ENCODE measurements around the gene PARP3. TPM values are rescaled to one million over a fixed set of nuclear protein-coding genes. Genes with fewer than 3 reads are reported as not detected.
"Not testable (repeated sequence)": the region's sequence is repeated elsewhere in the genome, so short reads cannot be mapped to it uniquely, and the experiment has no call there.

Gene PARP3
- 10 to 100 TPM in 1 of 2 donors, 1 to 10 TPM in 1; 8.2 to 11.8 TPM for polyA plus RNA-seq

DNA sequence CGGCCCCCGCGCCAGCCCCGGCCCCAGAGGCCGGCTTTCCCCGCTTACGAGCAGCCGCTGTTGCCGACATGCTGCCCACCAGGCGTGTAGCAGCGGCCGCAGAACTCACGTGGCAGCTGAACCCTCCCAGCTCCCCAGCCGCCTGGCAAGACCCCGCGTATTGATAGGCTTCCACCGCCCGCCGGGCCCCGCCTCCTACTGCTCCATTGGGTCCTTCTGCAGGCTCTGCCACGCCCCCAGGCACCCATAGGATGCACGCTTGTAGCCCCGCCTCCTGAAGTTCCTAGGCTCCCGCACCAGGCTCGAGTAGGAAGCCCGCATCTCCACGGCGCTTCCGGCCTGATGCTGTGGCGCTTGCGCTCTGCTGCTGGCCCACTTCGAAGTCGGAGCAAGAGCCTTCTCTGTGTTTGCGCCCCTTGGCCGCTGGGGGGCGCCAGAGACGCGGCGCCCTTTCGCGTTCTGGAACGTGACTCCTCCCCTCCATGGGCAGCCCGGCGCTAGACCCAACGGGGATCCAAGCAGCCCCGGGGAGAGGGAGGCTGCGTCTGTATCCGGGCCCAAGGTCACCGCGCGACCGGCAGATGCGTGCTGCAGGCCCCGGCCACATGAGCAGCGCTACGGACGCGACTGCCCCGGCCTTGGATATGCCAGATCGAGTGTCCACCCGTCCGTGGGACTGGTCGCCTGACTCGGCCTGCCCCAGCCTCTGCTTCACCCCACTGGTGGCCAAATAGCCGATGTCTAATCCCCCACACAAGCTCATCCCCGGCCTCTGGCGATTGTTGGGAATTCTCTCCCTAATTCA, at the start of gene PARP3, which contains the start of gene RRP9:
Gene PARP3 (plus strand): TSS at position 566 of the 805 bp plus-strand sequence. CDS start 993 bp downstream, outside the sequence.
Gene RRP9 (minus strand): TSS at position 107 of the 805 bp plus-strand sequence. CDS start 37 bp downstream, at position 70.
- peak within 1 kb of the TSS; percentile 73 to 76 for H3K4me3 ChIP-seq (ENCODE audit: low read depth in 1 of 2, low read length in 2 of 2)
- H3K27me3 ChIP-seq (ENCODE audit: control insufficient read depth in 1 of 2, insufficient read depth in 2 of 2, low read length in 2 of 2), result no peaks in the 10 kb centered on the region
- H3K36me3 ChIP-seq (ENCODE audit: control insufficient read depth in 2 of 2, insufficient read depth in 2 of 2, low read length in 1 of 2), result peaks cover 6 to 16% of the 10 kb centered on the region in 2 donors
- peaks cover 4 to 11% of the 10 kb centered on the region in 2 donors for H3K4me1 ChIP-seq (ENCODE audit: control insufficient read depth in 2 of 2, insufficient read depth in 2 of 2, low read length in 1 of 2)
- H3K9me3 ChIP-seq (ENCODE audit: control insufficient read depth in 2 of 2, insufficient read depth in 1 of 2, low read depth in 1 of 2, low read length in 1 of 2), result no peaks in the 10 kb centered on the region
- H3K27ac ChIP-seq (ENCODE audit: low read depth in 2 of 2, low read length in 1 of 2), result peak within 1 kb of the TSS; percentile 82 to 94
- WGBS, 2 donors, result 0 to 1% methylated on average over 67 of the region's 67 CpGs

DNA sequence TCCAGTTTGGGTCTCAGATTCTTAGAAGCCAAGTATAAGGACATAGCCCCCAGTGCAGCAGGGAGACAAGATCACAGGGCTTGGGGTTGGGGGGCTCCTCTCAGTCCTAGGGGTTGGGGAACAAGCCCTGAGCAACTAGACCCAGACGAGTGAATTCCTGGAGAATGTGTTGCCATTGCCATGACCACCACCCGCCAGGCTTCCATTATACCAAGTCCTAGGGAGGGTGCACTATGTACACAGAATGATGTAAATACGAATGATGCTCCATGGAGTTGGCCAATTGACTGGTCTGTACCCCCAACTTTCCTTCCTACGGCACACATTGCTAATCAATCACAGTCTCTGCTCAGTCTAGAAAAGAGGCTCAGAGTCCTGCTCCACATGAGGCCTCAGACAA, 47.8 kb upstream of the PARP3 start:
- Histone ChIP-seq H3K9me3 (ENCODE audit: control insufficient read depth in 2 of 2, insufficient read depth in 1 of 2, low read depth in 1 of 2, low read length in 1 of 2) (no peaks in the 10 kb centered on the region), H3K4me3 (ENCODE audit: low read depth in 1 of 2, low read length in 2 of 2) (no peak overlapping the region), H3K27ac (ENCODE audit: low read depth in 2 of 2, low read length in 1 of 2) (no peak overlapping the region), H3K4me1 (ENCODE audit: control insufficient read depth in 2 of 2, insufficient read depth in 2 of 2, low read length in 1 of 2) (no peaks in the 10 kb centered on the region), H3K36me3 (ENCODE audit: control insufficient read depth in 2 of 2, insufficient read depth in 2 of 2, low read length in 1 of 2) (no peaks in the 10 kb centered on the region), H3K27me3 (ENCODE audit: control insufficient read depth in 1 of 2, insufficient read depth in 2 of 2, low read length in 2 of 2) (no peaks in the 10 kb centered on the region)
- 80 to 81% methylated on average over 4 of the region's 4 CpGs for WGBS, 2 donors

DNA sequence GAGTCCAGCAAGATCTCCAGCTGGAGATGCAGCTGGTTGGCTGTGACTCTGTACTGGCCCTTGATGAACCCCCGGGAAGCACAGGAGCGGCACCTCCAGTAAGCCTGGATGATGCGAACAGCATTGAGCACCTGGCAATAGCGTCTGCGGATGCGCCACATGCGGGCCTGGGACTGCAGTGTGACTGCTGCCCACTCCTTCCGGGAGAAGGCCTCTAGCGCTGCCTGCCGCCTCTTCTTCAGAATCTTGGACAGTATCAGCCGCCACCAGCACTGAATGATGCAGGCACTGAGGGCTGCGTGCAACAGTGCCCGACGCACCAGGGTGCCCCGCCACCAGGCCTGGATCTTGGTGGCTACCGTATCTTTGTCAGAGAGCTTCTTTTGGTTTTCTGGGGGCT, 47.2 kb upstream of the PARP3 start:
- H3K36me3 ChIP-seq (ENCODE audit: control insufficient read depth in 2 of 2, insufficient read depth in 2 of 2, low read length in 1 of 2), result no peaks in the 10 kb centered on the region
- H3K27me3 ChIP-seq (ENCODE audit: control insufficient read depth in 1 of 2, insufficient read depth in 2 of 2, low read length in 2 of 2), result no peaks in the 10 kb centered on the region
- no peak overlapping the region for H3K27ac ChIP-seq (ENCODE audit: low read depth in 2 of 2, low read length in 1 of 2)
- 97% methylated on average over 16 of the region's 16 CpGs for WGBS, 2 donors
- H3K4me1 ChIP-seq (ENCODE audit: control insufficient read depth in 2 of 2, insufficient read depth in 2 of 2, low read length in 1 of 2), result no peaks in the 10 kb centered on the region
- no peak overlapping the region for H3K4me3 ChIP-seq (ENCODE audit: low read depth in 1 of 2, low read length in 2 of 2)
- H3K9me3 ChIP-seq (ENCODE audit: control insufficient read depth in 2 of 2, insufficient read depth in 1 of 2, low read depth in 1 of 2, low read length in 1 of 2), result no peaks in the 10 kb centered on the region

DNA sequence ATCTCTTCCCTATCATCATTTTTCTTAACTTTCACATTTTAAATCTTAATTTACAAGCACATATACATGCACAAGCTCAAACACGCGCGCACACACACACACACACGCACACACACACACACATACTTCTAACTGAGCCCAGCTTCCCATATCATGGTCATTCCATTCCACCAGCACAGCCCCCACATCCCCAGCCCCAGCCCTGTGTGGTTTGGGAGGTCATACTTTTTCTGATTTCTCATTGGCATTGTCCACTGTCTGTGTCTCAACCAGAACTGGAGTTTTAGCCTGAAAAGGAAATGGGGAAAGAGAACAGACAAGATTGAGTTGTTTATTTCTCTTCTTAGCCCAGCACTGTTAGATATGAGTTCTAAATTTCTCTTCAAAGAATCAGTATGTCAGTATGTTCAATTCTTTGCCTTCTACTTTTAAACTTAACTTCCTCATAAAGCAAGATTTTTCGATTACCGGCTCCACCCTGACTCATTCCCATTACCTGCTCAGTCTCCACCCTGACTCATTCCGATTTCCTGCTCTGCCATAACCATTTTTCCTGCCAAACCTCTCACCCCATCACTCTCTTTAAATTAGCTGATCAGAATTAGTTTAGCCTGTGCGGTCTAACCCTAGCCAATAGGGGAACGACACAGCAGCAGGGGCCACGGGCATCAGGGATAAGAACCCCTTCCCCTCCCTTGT, 45.4 kb upstream of the PARP3 start:
- no peaks in the 10 kb centered on the region for H3K9me3 ChIP-seq (ENCODE audit: control insufficient read depth in 2 of 2, insufficient read depth in 1 of 2, low read depth in 1 of 2, low read length in 1 of 2)
- H3K4me1 ChIP-seq (ENCODE audit: control insufficient read depth in 2 of 2, insufficient read depth in 2 of 2, low read length in 1 of 2), result no peaks in the 10 kb centered on the region
- H3K27ac ChIP-seq (ENCODE audit: low read depth in 2 of 2, low read length in 1 of 2), result no peak overlapping the region
- WGBS, 2 donors, result 85 to 91% methylated on average over 10 of the region's 10 CpGs
- H3K27me3 ChIP-seq (ENCODE audit: control insufficient read depth in 1 of 2, insufficient read depth in 2 of 2, low read length in 2 of 2), result no peaks in the 10 kb centered on the region
- H3K4me3 ChIP-seq (ENCODE audit: low read depth in 1 of 2, low read length in 2 of 2), result no peak overlapping the region
- H3K36me3 ChIP-seq (ENCODE audit: control insufficient read depth in 2 of 2, insufficient read depth in 2 of 2, low read length in 1 of 2), result no peaks in the 10 kb centered on the region

DNA sequence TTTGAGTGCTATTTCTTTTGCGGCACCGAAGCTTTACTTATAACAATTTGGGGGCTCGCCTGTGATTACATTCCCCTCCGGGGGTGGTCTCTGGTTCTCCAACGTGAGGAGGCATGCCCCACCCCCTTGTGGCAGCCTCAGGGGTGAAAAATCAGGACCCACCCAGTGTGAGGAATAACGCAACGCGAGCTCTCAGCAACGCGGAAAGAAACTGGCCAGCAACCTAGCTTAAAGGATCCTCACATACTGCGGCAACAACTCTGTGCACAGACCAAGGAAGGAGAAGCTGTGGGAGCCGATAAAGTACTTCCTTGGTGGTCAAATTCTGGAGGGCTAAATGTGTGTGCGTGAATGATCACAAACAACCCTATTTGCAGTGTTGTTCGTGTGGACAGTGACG, 44.8 kb upstream of the PARP3 start:
- Histone ChIP-seq H3K27me3 (ENCODE audit: control insufficient read depth in 1 of 2, insufficient read depth in 2 of 2, low read length in 2 of 2) (no peaks in the 10 kb centered on the region), H3K9me3 (ENCODE audit: control insufficient read depth in 2 of 2, insufficient read depth in 1 of 2, low read depth in 1 of 2, low read length in 1 of 2) (no peaks in the 10 kb centered on the region), H3K27ac (ENCODE audit: low read depth in 2 of 2, low read length in 1 of 2) (no peak overlapping the region), H3K4me1 (ENCODE audit: control insufficient read depth in 2 of 2, insufficient read depth in 2 of 2, low read length in 1 of 2) (no peaks in the 10 kb centered on the region), H3K4me3 (ENCODE audit: low read depth in 1 of 2, low read length in 2 of 2) (no peak overlapping the region), H3K36me3 (ENCODE audit: control insufficient read depth in 2 of 2, insufficient read depth in 2 of 2, low read length in 1 of 2) (no peaks in the 10 kb centered on the region)
- 85 to 86% methylated on average over 15 of the region's 15 CpGs for WGBS, 2 donors

DNA sequence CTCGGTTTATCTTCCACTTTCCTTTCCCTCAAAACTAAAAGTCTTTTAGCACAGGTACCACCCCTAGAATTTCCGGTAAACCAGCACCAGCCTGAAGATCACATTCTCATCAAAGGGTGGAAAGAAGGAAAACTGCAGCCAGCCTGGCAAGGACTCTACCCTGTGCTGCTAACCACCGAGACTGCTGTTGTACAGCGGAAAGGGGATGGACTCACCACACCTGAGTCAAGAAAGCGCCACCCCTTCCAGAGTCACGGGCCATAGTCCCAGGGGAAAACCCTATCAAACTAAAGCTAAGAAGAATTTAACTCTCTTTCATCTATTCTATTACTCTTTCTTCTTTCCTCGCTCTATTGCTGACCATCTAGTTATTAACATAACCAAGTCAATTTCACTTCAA, 42.1 kb upstream of the PARP3 start:
- H3K36me3 ChIP-seq (ENCODE audit: control insufficient read depth in 2 of 2, insufficient read depth in 2 of 2, low read length in 1 of 2); H3K4me3 ChIP-seq (ENCODE audit: low read depth in 1 of 2, low read length in 2 of 2); H3K27ac ChIP-seq (ENCODE audit: low read depth in 2 of 2, low read length in 1 of 2); H3K9me3 ChIP-seq (ENCODE audit: control insufficient read depth in 2 of 2, insufficient read depth in 1 of 2, low read depth in 1 of 2, low read length in 1 of 2); H3K27me3 ChIP-seq (ENCODE audit: control insufficient read depth in 1 of 2, insufficient read depth in 2 of 2, low read length in 2 of 2); H3K4me1 ChIP-seq (ENCODE audit: control insufficient read depth in 2 of 2, insufficient read depth in 2 of 2, low read length in 1 of 2): not testable (repeated sequence)
- WGBS, 2 donors, result 66 to 75% methylated on average over 7 of the region's 7 CpGs

DNA sequence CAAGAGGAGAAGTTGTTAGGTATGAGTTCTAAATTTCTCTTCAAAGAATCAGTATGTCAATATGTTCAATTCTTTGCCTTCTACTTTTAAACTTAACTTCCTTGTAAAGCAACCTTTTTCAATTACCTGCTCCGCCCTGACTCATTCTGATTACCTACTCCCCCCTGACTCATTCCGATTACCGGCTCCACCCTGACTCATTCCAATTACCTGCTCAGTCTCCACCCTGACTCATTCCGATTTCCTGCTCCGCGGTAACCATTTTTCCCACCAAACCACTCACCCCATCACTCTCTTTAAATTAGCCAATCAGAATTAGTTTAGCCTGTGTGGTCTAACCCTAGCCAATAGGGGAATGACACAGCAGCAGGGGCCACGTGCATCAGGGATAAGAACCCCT, 39.8 kb upstream of the PARP3 start:
- WGBS, 2 donors, result 46 to 52% methylated on average over 6 of the region's 7 CpGs
- not testable (repeated sequence) for H3K36me3 ChIP-seq (ENCODE audit: control insufficient read depth in 2 of 2, insufficient read depth in 2 of 2, low read length in 1 of 2); H3K27ac ChIP-seq (ENCODE audit: low read depth in 2 of 2, low read length in 1 of 2); H3K9me3 ChIP-seq (ENCODE audit: control insufficient read depth in 2 of 2, insufficient read depth in 1 of 2, low read depth in 1 of 2, low read length in 1 of 2); H3K4me3 ChIP-seq (ENCODE audit: low read depth in 1 of 2, low read length in 2 of 2); H3K27me3 ChIP-seq (ENCODE audit: control insufficient read depth in 1 of 2, insufficient read depth in 2 of 2, low read length in 2 of 2); H3K4me1 ChIP-seq (ENCODE audit: control insufficient read depth in 2 of 2, insufficient read depth in 2 of 2, low read length in 1 of 2)

DNA sequence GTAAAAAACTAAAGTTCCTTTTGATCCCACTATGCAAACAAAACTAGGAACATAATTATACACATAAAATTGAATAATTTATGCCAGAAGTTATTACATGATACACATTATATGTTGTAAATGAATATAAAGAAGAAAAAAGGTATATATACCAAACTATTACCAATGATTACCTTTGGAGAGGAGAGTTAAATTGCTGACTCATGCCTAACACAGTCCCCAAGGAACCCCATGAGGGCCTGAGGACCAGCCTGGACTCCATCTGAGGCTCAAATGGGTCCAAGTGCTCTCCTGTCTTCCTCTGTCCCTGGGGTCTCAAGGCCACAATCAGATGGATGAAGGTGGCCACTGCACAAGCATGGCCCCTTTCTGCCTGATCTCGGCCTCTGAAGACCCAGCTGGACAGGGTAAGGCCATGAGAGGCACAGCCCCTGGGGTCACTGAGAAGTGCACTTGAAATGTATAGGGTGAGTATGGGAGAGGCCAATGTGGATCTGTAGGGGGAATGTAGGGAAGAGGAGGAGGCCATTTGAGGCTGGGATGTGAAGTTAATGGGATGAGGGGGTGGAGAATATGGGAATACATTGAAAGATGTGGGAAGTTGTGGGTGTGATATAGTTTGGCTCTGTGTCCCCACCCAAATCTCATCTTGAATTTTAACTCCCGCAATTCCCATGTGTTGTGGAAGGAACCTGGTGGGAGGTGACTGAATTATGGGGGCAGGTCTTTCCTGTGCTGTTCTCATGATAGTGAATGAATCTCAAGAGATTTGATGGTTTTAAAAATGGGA, 37.9 kb upstream of the PARP3 start:
- Histone ChIP-seq H3K9me3 (ENCODE audit: control insufficient read depth in 2 of 2, insufficient read depth in 1 of 2, low read depth in 1 of 2, low read length in 1 of 2) (no peaks in the 10 kb centered on the region), H3K27ac (ENCODE audit: low read depth in 2 of 2, low read length in 1 of 2) (no peak overlapping the region), H3K36me3 (ENCODE audit: control insufficient read depth in 2 of 2, insufficient read depth in 2 of 2, low read length in 1 of 2) (no peaks in the 10 kb centered on the region), H3K27me3 (ENCODE audit: control insufficient read depth in 1 of 2, insufficient read depth in 2 of 2, low read length in 2 of 2) (no peaks in the 10 kb centered on the region), H3K4me1 (ENCODE audit: control insufficient read depth in 2 of 2, insufficient read depth in 2 of 2, low read length in 1 of 2) (no peaks in the 10 kb centered on the region), H3K4me3 (ENCODE audit: low read depth in 1 of 2, low read length in 2 of 2) (no peak overlapping the region)
- 81 to 92% methylated on average over 2 of the region's 2 CpGs for WGBS, 2 donors

DNA sequence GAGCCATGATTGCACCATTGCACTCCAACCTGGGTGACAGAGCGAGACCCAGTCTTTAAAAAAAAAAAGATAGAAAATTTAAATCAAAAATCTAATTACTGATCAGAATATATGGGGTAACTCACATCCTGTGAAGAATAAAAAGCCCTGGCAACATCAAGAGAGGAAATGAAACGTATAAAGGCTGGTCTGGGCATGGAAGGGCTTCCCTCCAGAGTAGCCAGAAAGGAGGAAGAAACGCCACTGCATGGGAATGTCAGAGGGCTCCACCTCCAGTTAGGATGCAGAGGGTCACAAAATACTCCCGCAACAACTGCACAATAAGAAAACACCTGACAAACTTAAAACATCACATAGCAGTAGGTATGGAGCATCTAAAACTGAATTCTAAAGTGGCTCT, 34.1 kb upstream of the PARP3 start:
- Histone ChIP-seq H3K27ac (ENCODE audit: low read depth in 2 of 2, low read length in 1 of 2) (no peak overlapping the region), H3K27me3 (ENCODE audit: control insufficient read depth in 1 of 2, insufficient read depth in 2 of 2, low read length in 2 of 2) (no peaks in the 10 kb centered on the region), H3K9me3 (ENCODE audit: control insufficient read depth in 2 of 2, insufficient read depth in 1 of 2, low read depth in 1 of 2, low read length in 1 of 2) (no peaks in the 10 kb centered on the region), H3K36me3 (ENCODE audit: control insufficient read depth in 2 of 2, insufficient read depth in 2 of 2, low read length in 1 of 2) (no peaks in the 10 kb centered on the region), H3K4me3 (ENCODE audit: low read depth in 1 of 2, low read length in 2 of 2) (no peak overlapping the region), H3K4me1 (ENCODE audit: control insufficient read depth in 2 of 2, insufficient read depth in 2 of 2, low read length in 1 of 2) (no peaks in the 10 kb centered on the region)
- 65 to 66% methylated on average over 4 of the region's 4 CpGs for WGBS, 2 donors

All from esophagus (tissue), 2 donors.